Measurements from ENCODE around the gene PI4K2A. TPM values are rescaled to one million over a fixed set of nuclear protein-coding genes. Genes with fewer than 3 reads are reported as not detected.
"Not testable (repeated sequence)": the region's sequence is repeated elsewhere in the genome, so short reads cannot be mapped to it uniquely, and the experiment has no call there.

Gene PI4K2A
- total and polyA plus RNA-seq, 9 donors: 6.7 to 12.0 (median 9.8) TPM

DNA sequence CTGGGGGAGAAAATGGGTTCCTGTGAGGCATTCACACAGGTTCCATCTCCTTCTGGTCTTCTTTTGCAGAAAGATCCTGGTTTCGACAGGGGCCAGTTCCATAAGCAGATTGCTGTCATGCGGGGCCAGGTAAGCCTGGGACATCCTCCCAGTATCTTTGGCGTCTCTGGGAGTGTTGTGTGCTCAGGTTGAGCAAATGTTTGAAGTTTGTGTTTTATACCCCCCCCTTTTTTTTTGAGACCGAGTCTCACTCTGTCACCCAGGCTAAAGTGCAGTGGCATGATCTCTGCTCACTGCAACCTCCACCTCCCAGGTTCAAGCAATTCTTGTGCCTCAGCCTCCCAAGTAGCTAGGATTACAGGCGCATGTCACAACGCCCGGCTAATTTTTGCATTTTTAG lies 26.5 kb downstream of the PI4K2A start:
- Histone ChIP-seq H3K36me3 (ENCODE audit: control insufficient read depth, insufficient read depth, low read length) (peaks cover 41% of the 10 kb centered on the region), H3K4me3 (ENCODE audit: low read length) (no peak overlapping the region), H3K9me3 (replicated peaks; ENCODE audit: control insufficient read depth, low read depth, low read length) (no peaks in the 10 kb centered on the region), H3K4me1 (ENCODE audit: control insufficient read depth, insufficient read depth, low read length) (no peaks in the 10 kb centered on the region), H3K27ac (ENCODE audit: low read length) (no peak overlapping the region), H3K27me3 (ENCODE audit: control insufficient read depth, insufficient read depth, low read length) (no peaks in the 10 kb centered on the region)
- no peak for DNase-seq
- 89% methylated on average over 4 of the region's 7 CpGs for WGBS (ENCODE audit: insufficient coverage)

DNA sequence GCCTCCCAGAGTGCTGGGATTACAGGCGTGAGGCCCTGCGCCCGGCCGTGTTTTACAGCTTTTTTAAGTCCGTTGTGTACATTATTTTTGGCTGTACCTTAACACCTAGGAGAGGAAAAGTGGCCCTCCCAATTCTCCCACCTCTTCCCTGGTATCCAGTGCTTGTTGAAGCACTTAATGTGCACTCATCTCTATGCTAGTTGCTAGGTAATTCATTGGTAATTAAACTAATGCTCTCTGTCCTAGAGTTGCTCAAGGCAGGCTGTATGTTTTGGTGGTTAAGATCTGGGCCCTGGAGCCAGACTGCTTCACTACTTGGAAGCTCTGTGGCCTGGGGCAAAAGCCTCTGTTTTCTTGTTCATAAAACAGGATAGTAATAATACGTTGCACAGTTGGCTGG lies 27.0 kb downstream of the PI4K2A start:
- H3K36me3 ChIP-seq (ENCODE audit: control insufficient read depth, insufficient read depth, low read length): peaks cover 39% of the 10 kb centered on the region
- H3K4me1 ChIP-seq (ENCODE audit: control insufficient read depth, insufficient read depth, low read length): no peaks in the 10 kb centered on the region
- H3K27ac ChIP-seq (ENCODE audit: low read length): no peak overlapping the region
- no peaks in the 10 kb centered on the region for H3K9me3 ChIP-seq (replicated peaks; ENCODE audit: control insufficient read depth, low read depth, low read length)
- no peak for DNase-seq
- H3K27me3 ChIP-seq (ENCODE audit: control insufficient read depth, insufficient read depth, low read length): no peaks in the 10 kb centered on the region
- H3K4me3 ChIP-seq (ENCODE audit: low read length): no peak overlapping the region
- WGBS (ENCODE audit: insufficient coverage): 92% methylated on average over 4 of the region's 6 CpGs

DNA sequence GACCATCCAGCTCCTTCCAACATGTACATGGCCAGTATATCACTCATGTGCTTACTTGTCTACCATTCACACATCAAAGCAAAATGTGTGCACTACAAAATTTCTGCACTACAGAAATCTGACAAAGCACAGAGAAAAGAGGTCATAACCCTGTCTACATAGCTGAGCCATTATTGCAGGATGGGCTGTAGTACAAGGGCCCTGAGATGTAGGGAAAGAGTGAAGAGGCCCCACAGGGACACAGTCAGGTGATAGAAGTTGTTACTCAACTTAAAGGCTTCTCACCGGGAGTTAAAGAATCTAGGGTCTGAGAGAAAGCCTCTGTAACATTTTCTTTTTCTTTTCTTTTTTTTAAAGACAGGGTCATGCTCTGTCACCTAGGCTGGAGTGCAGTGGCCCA lies 29.1 kb downstream of the PI4K2A start:
- no peaks in the 10 kb centered on the region for H3K27me3 ChIP-seq (ENCODE audit: control insufficient read depth, insufficient read depth, low read length)
- H3K36me3 ChIP-seq (ENCODE audit: control insufficient read depth, insufficient read depth, low read length): peaks cover 49% of the 10 kb centered on the region
- no peaks in the 10 kb centered on the region for H3K9me3 ChIP-seq (replicated peaks; ENCODE audit: control insufficient read depth, low read depth, low read length)
- H3K27ac ChIP-seq (ENCODE audit: low read length): no peak overlapping the region
- WGBS (ENCODE audit: insufficient coverage): no CpG with 5 or more reads among the region's 1 CpG
- no peak for DNase-seq
- H3K4me3 ChIP-seq (ENCODE audit: low read length): no peak overlapping the region
- H3K4me1 ChIP-seq (ENCODE audit: control insufficient read depth, insufficient read depth, low read length): no peaks in the 10 kb centered on the region

DNA sequence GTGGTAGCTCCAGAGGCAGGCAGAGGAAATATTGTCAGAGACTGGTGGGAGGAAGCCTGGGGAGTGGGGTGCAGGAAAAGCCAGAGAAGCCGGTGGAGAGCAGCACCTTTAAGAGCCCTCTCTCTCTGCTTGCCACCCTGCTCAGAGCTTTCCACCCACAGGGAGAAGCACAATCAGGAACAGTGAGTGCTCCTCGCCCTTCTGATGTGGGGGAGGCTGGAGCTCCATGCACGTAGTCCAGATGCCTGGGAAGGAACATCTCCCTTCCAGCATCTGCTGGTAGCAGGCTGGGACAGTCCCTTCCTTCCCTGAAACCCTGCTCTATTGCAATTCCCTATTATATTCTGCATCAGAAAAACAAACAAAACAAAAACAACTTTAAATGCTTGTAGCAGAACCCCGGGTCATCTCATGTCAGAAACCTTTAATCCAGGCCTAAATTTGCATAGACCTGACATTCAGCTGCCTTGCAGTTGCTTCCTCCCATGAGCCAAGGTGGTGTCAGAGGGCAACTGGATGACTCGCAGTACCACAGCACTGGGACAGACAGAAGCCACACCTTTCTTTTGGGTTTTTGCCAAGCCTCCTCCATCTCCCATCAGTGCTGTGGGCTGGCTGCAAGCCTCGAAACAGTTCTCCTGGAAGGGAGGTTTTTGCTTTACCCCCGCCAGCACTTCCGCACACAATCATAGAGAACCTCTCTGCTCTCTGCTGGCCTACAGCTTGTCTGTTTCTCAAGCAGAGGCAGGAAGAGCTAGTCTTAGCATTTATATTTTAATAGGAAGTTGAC lies 33.5 kb downstream of the PI4K2A start:
- peaks cover 62% of the 10 kb centered on the region for H3K36me3 ChIP-seq (ENCODE audit: control insufficient read depth, insufficient read depth, low read length)
- peaks cover 3% of the 10 kb centered on the region for H3K4me1 ChIP-seq (ENCODE audit: control insufficient read depth, insufficient read depth, low read length)

DNA sequence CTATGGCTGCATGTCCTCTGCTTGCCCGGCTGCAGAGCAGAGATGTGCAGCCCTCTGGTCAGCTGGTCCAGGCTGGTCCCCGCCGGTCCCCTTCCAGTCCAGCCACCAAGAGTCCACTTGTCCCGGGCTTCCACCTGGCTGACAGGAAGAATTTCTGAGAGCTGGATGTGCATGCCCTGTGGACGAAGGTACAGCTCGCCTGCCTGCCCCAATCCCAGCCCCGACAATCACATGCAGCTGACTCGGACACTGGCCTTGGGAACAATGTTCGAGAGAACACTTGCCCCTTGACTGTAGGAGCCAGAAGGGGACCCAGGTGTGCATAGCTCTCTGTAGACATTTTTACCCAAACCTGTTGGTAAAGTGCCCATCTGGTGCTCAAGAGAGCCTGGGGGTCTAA lies 34.8 kb downstream of the PI4K2A start:
- Histone ChIP-seq H3K4me3 (ENCODE audit: low read length) (no peak overlapping the region), H3K9me3 (replicated peaks; ENCODE audit: control insufficient read depth, low read depth, low read length) (no peaks in the 10 kb centered on the region), H3K4me1 (ENCODE audit: control insufficient read depth, insufficient read depth, low read length) (peaks cover 3% of the 10 kb centered on the region), H3K36me3 (ENCODE audit: control insufficient read depth, insufficient read depth, low read length) (peaks cover 58% of the 10 kb centered on the region), H3K27me3 (ENCODE audit: control insufficient read depth, insufficient read depth, low read length) (no peaks in the 10 kb centered on the region), H3K27ac (ENCODE audit: low read length) (no peak overlapping the region)
- 100% methylated on average over 8 of the region's 9 CpGs for WGBS (ENCODE audit: insufficient coverage)
- DNase-seq: no peak

More for the DNA sequence above, 33.5 kb downstream of the PI4K2A start:
- 57% methylated on average over 2 of the region's 8 CpGs for WGBS (ENCODE audit: insufficient coverage)
- Histone ChIP-seq H3K27me3 (ENCODE audit: control insufficient read depth, insufficient read depth, low read length) (no peaks in the 10 kb centered on the region), H3K9me3 (replicated peaks; ENCODE audit: control insufficient read depth, low read depth, low read length) (no peaks in the 10 kb centered on the region), H3K4me3 (ENCODE audit: low read length) (no peak overlapping the region), H3K27ac (ENCODE audit: low read length) (no peak overlapping the region)
- no peak for DNase-seq

DNA sequence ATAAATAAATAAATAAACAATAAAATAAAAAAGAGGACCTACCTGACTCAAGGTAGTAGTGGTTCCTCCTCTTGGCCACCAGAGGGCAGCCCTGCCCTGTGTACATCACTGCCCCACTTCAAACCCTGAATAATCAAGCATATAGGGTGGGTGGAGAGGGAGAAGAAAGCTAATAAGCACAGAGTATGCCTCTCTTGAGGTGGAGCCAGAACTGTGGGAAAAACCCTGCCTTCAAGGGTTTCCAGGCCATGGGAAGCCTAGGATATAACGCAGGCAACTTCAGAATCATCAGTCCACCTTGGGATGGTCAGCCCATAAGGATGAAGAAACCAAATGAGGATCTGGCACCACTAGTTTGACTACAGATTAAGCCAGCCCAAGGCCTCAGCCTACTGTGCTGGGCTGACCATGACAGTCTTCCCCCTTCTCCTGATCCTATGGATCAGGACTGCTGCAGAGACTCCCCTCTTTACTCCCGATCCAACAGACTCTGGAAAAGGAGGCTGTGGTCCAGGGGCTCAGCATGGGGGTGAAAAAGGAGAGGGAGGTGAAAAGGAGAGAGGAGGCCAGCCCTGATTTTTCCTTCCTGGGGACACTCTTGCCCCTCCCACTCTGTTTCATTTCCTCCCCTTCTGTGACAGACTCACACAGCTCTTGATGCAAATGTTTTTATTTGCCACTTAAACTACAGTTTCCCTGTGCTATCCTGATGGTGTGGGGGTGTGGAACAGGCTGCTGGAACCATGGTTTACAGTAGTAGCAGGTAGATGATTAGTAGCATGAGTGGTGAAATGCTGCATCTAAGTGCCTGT lies 36.5 kb downstream of the PI4K2A start:
- peak; percentile 47 for DNase-seq

DNA sequence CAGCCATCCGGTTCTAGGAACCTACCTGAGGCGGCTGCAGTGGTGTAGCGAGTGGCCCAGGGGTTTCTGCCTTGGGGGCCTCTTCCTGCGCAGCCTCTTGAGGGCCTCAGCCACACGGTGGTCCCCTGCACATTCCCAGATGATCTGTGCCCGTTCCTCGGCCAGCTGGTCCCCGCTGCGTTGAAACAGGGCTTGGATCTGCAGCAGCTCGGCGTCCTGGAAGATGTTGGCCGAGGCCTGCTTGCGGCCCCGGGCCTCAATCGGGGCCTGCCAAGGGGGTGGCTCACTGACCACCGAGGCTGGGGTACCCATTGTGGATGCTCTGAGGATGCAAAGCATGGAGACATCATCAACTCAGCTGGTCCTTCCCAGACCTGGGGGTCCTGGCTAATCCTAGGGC lies 39.1 kb downstream of the PI4K2A start:
- H3K9me3 ChIP-seq (replicated peaks; ENCODE audit: control insufficient read depth, low read depth, low read length): no peaks in the 10 kb centered on the region
- no peaks in the 10 kb centered on the region for H3K27me3 ChIP-seq (ENCODE audit: control insufficient read depth, insufficient read depth, low read length)
- peaks cover 18% of the 10 kb centered on the region for H3K4me1 ChIP-seq (ENCODE audit: control insufficient read depth, insufficient read depth, low read length)
- no peak for DNase-seq
- H3K4me3 ChIP-seq (ENCODE audit: low read length): no peak overlapping the region
- no peak overlapping the region for H3K27ac ChIP-seq (ENCODE audit: low read length)
- WGBS (ENCODE audit: insufficient coverage): 85% methylated on average over 16 of the region's 16 CpGs
- peaks cover 38% of the 10 kb centered on the region for H3K36me3 ChIP-seq (ENCODE audit: control insufficient read depth, insufficient read depth, low read length)

More for the DNA sequence above, 36.5 kb downstream of the PI4K2A start:
- 75% methylated on average over 1 of the region's 2 CpGs for WGBS (ENCODE audit: insufficient coverage)
- no peak overlapping the region for H3K27ac ChIP-seq (ENCODE audit: low read length)
- no peaks in the 10 kb centered on the region for H3K27me3 ChIP-seq (ENCODE audit: control insufficient read depth, insufficient read depth, low read length)
- no peaks in the 10 kb centered on the region for H3K9me3 ChIP-seq (replicated peaks; ENCODE audit: control insufficient read depth, low read depth, low read length)
- H3K4me1 ChIP-seq (ENCODE audit: control insufficient read depth, insufficient read depth, low read length): peaks cover 5% of the 10 kb centered on the region
- H3K4me3 ChIP-seq (ENCODE audit: low read length): no peak overlapping the region
- peaks cover 51% of the 10 kb centered on the region for H3K36me3 ChIP-seq (ENCODE audit: control insufficient read depth, insufficient read depth, low read length)

DNA sequence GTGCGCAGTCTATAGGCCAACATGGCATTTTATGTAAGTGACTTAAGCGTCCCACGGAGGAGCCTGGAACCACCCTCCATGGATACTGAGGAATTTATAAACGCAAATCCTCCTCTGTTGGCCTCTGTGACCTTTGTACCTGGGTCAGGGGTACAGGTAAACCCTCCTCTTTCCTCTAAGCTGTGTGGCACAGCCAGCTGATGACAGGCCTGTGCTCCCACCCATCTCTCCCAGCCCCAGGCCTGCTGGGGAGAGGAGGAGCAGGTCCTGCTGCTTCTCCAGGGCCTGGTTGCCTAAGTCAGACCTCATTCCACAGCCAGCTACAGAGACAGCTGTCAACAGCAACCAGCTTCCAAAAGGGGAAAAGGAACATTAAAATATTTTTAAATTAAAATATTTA lies 41.6 kb downstream of the PI4K2A start:
- H3K9me3 ChIP-seq (replicated peaks; ENCODE audit: control insufficient read depth, low read depth, low read length): no peaks in the 10 kb centered on the region
- peaks cover 16% of the 10 kb centered on the region for H3K36me3 ChIP-seq (ENCODE audit: control insufficient read depth, insufficient read depth, low read length)
- H3K27ac ChIP-seq (ENCODE audit: low read length): peak overlapping the region; percentile 20
- no peaks in the 10 kb centered on the region for H3K27me3 ChIP-seq (ENCODE audit: control insufficient read depth, insufficient read depth, low read length)
- H3K4me3 ChIP-seq (ENCODE audit: low read length): no peak overlapping the region
- 83% methylated on average over 2 of the region's 4 CpGs for WGBS (ENCODE audit: insufficient coverage)
- peaks cover 30% of the 10 kb centered on the region for H3K4me1 ChIP-seq (ENCODE audit: control insufficient read depth, insufficient read depth, low read length)
- DNase-seq: no peak

DNA sequence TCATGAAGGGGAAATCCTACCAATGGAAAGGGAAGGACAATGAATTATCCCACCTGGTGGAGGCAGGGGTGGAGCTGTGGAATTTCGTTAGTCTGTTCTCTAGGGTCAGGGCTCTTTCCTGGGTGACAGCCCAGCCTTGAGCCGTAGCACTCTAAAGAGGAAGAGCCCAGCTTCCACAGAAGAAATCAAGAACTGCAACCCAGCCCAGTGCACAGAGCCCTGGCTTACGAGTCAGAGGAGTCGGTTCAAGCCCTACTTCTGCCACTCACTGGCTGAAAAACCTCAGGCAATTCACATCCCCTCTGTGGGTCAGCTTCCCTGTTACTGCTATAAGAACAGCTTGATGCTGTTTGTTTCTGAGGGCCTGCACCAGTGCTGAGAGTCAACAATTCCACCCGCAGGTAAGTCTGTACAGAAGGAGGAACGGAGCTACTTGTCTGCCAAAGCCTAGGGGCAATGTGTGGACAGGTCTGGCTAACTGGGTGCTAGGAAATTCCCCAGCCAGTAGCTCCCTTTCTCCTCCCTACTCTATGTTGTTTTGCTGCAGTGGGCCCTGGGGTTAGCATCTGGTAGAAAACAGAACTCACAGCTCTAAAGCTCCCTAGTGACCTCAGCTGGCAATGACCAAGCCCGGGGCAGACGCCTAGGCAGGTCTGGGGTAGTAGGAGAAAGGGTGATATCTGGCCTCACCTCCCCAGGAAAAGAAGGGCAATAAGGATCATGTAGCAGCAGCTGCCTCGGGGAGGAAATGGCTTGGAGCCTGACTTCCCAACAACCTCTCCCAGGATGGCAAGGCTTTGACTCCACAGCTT lies 43.3 kb downstream of the PI4K2A start:
- Histone ChIP-seq H3K36me3 (ENCODE audit: control insufficient read depth, insufficient read depth, low read length) (peaks cover 5% of the 10 kb centered on the region), H3K9me3 (replicated peaks; ENCODE audit: control insufficient read depth, low read depth, low read length) (no peaks in the 10 kb centered on the region), H3K27ac (ENCODE audit: low read length) (peak overlapping the region; percentile 36), H3K27me3 (ENCODE audit: control insufficient read depth, insufficient read depth, low read length) (no peaks in the 10 kb centered on the region), H3K4me3 (ENCODE audit: low read length) (no peak overlapping the region), H3K4me1 (ENCODE audit: control insufficient read depth, insufficient read depth, low read length) (peaks cover 43% of the 10 kb centered on the region)
- peak; percentile 26 for DNase-seq
- 27% methylated on average over 5 of the region's 9 CpGs for WGBS (ENCODE audit: insufficient coverage)

DNA sequence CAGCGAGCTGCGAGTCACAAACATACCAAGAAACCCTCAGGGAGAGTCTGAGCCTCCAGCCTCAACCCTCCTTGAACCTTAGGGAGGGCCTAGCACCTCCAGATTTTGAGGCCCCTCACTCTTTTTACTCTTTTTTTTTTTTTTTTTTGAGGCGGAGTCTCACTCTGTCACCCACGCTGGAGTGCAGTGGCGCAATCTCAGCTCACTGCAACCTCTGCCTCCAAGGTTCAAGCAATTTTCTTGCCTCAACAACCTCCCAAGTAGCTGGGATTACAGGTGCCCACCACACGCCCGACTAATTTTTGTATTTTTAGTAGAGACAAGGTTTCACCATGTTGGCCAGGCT lies 43.9 kb downstream of the PI4K2A start:
- H3K36me3 ChIP-seq (ENCODE audit: control insufficient read depth, insufficient read depth, low read length); H3K27me3 ChIP-seq (ENCODE audit: control insufficient read depth, insufficient read depth, low read length); H3K4me3 ChIP-seq (ENCODE audit: low read length); H3K9me3 ChIP-seq (replicated peaks; ENCODE audit: control insufficient read depth, low read depth, low read length); DNase-seq: not testable (repeated sequence)
- peak overlapping the region; percentile 36 for H3K27ac ChIP-seq (ENCODE audit: low read length)
- peaks cover 43% of the 10 kb centered on the region for H3K4me1 ChIP-seq (ENCODE audit: control insufficient read depth, insufficient read depth, low read length)
- 40% methylated on average over 1 of the region's 7 CpGs for WGBS (ENCODE audit: insufficient coverage)
